H1 (cell line): ENCODE measurements around the gene MGAT5B. TPM values are rescaled to one million over a fixed set of nuclear protein-coding genes. Genes with fewer than 3 reads are reported as not detected.

Experiments
- CTCF ChIA-PET: fragments of 300-600 bp; sonication (Branson Sonifier 250); formaldehyde crosslinking; loops from one replicate; lab custom pipeline; 2021; ENCODE audit not compliant: partially characterized antibody; lab: Charles Lee
- POLR2A ChIA-PET: fragments of 300-600 bp; sonication (Branson Sonifier 250); formaldehyde crosslinking; loops from one replicate; lab custom pipeline; 2021; ENCODE audit warnings: inconsistent platforms; ENCODE audit not compliant: partially characterized antibody; lab: Charles Lee
- DNase-seq, 2 experiments: peaks; one replicate each; pipeline versions ENCODE4 v3.0.0 to v3.0.0-alpha.2; 2010 to 2022; ENCODE audit warnings: low spot score in 2 of 2, low read depth in 1 of 2, mixed read lengths in 1 of 2
- FAIRE-seq: peaks from 2 replicates; lab custom pipeline; 2011; peaks lifted over from hg19 to GRCh38; lab: Jason Lieb, UNC
- H2AFZ ChIP-seq: 2 replicates; pipeline ENCODE4 v1.8.1; 2012; ENCODE audit warnings: low read length, inconsistent platforms
- H2AK5ac ChIP-seq: 2 replicates; pipeline ENCODE4 v1.6.1; 2013; ENCODE audit warnings: low read depth, low read length
- H2BK120ac ChIP-seq: replicated peaks from 2 replicates; pipeline ENCODE3; 2013; ENCODE audit warnings: low read depth, low read length, inconsistent platforms
- H2BK12ac ChIP-seq: 2 replicates; pipeline ENCODE4 v1.6.1; 2013; ENCODE audit warnings: low read depth, low read length
- H2BK15ac ChIP-seq: 2 replicates; pipeline ENCODE4 v1.6.1; 2013; ENCODE audit warnings: low read length
- H2BK20ac ChIP-seq: 2 replicates; pipeline ENCODE4 v1.6.1; 2013; ENCODE audit warnings: low read length
- H2BK5ac ChIP-seq: 2 replicates; pipeline ENCODE4 v1.6.1; 2013; ENCODE audit warnings: low read depth, low read length
- H3K14ac ChIP-seq: 2 replicates; pipeline ENCODE4 v1.6.1; 2013; ENCODE audit warnings: inconsistent platforms; ENCODE audit not compliant: insufficient read length
- H3K18ac ChIP-seq: 2 replicates; pipeline ENCODE4 v1.6.1; 2013; ENCODE audit warnings: low read length; ENCODE audit errors: extremely low read depth
- H3K23ac ChIP-seq: 2 replicates; pipeline ENCODE4 v1.6.1; 2013; ENCODE audit warnings: inconsistent platforms; ENCODE audit not compliant: insufficient read length
- H3K23me2 ChIP-seq: 2 replicates; pipeline ENCODE4 v1.6.1; 2013; ENCODE audit warnings: low read depth, low read length
- H3K27ac ChIP-seq: 2 replicates; pipeline ENCODE4 v1.6.1; 2011; ENCODE audit warnings: low read depth, low read length, inconsistent platforms
- H3K27me3 ChIP-seq, 4 experiments: replicated peaks in 1 of 4; 1 replicate in 1 of 4; 2 replicates in 3 of 4; pipeline versions ENCODE4 v1.6.1 to v1.8.1; 2011 to 2013; ENCODE audit warnings: low read length in 3 of 4, mild to moderate bottlenecking in 3 of 4, inconsistent platforms in 2 of 4, mixed read lengths in 2 of 4, moderate library complexity in 1 of 4; ENCODE audit not compliant: control insufficient read depth in 3 of 4, insufficient read depth in 3 of 4; ENCODE audit errors: extremely low read depth in 1 of 4
- H3K36me3 ChIP-seq, 4 experiments: 2 replicates each; pipeline versions ENCODE4 v1.6.1 to v1.8.1; 2011 to 2013; ENCODE audit warnings: mild to moderate bottlenecking in 4 of 4, low read length in 3 of 4, moderate library complexity in 2 of 4, control low read depth in 1 of 4, inconsistent platforms in 1 of 4; ENCODE audit not compliant: insufficient read depth in 4 of 4, control insufficient read depth in 2 of 4
- H3K4ac ChIP-seq: replicated peaks from 2 replicates; pipeline ENCODE3; 2013; ENCODE audit warnings: low read length, low read depth, mixed read lengths, inconsistent platforms; ENCODE audit not compliant: insufficient read length
- H3K4me1 ChIP-seq, 4 experiments: replicated peaks in 1 of 4; 1 replicate in 1 of 4; 2 replicates in 3 of 4; pipeline versions ENCODE4 v1.6.1 to v1.8.1; 2011 to 2013; ENCODE audit warnings: low read length in 3 of 4, inconsistent platforms in 2 of 4, mixed read lengths in 1 of 4; ENCODE audit not compliant: insufficient read depth in 4 of 4, control insufficient read depth in 3 of 4
- H3K4me2 ChIP-seq, 2 experiments: 2 replicates each; pipeline versions ENCODE4 v1.6.1 to v1.8.1; 2011 to 2013; ENCODE audit warnings: low read depth in 2 of 2, low read length in 2 of 2, control low read depth in 1 of 2, inconsistent platforms in 1 of 2, mild to moderate bottlenecking in 1 of 2; ENCODE audit not compliant: insufficient read depth in 1 of 2
- H3K4me3 ChIP-seq, 4 experiments: fragments of 200-600, 300-600 bp in 1 of 4; sonication (generic), shearing (Covaris generic), sonication (Bioruptor Twin) in 1 of 4; 2 replicates each; pipeline versions ENCODE4 v1.5.1 to v1.8.1; 2011 to 2016; ENCODE audit warnings: low read length in 4 of 4, low read depth in 3 of 4, control low read depth in 2 of 4, inconsistent platforms in 2 of 4, mild to moderate bottlenecking in 2 of 4, mixed read lengths in 1 of 4, moderate library complexity in 1 of 4; ENCODE audit not compliant: insufficient read depth in 2 of 4; ENCODE audit errors: extremely low read depth in 1 of 4
- H3K56ac ChIP-seq: replicated peaks from 2 replicates; pipeline ENCODE3; 2013; ENCODE audit warnings: low read depth, mild to moderate bottlenecking, mixed read lengths, low read length, inconsistent platforms; ENCODE audit not compliant: insufficient read length
- H3K79me1 ChIP-seq: 2 replicates; pipeline ENCODE4 v1.6.1; 2013; ENCODE audit warnings: low read depth, low read length, control low read depth
- H3K79me2 ChIP-seq, 2 experiments: 2 replicates each; pipeline versions ENCODE4 v1.6.1 to v1.8.1; 2012 to 2013; ENCODE audit warnings: low read length in 2 of 2, mild to moderate bottlenecking in 2 of 2, inconsistent platforms in 1 of 2; ENCODE audit not compliant: insufficient read depth in 2 of 2, control insufficient read depth in 1 of 2
- H3K9ac ChIP-seq, 4 experiments: replicated peaks in 1 of 4; 1 replicate in 1 of 4; 2 replicates in 3 of 4; pipeline versions ENCODE4 v1.6.1 to v1.8.1; 2011 to 2013; ENCODE audit warnings: low read depth in 3 of 4, low read length in 3 of 4, control low read depth in 2 of 4, mild to moderate bottlenecking in 2 of 4, moderate library complexity in 2 of 4, inconsistent platforms in 1 of 4; ENCODE audit errors: extremely low read depth in 1 of 4
- H3K9me3 ChIP-seq, 2 experiments: 2 replicates each; pipeline versions ENCODE4 v1.6.1 to v1.8.1; 2012 to 2013; ENCODE audit warnings: mild to moderate bottlenecking in 2 of 2, moderate library complexity in 2 of 2, control low read depth in 1 of 2, inconsistent platforms in 1 of 2, low read depth in 1 of 2, low read length in 1 of 2, mixed read lengths in 1 of 2; ENCODE audit not compliant: insufficient read depth in 2 of 2
- H4K20me1 ChIP-seq, 2 experiments: replicated peaks in 1 of 2; 2 replicates each; pipeline versions ENCODE3 to v1.8.1; 2011 to 2013; ENCODE audit warnings: inconsistent platforms in 2 of 2, low read length in 2 of 2, mild to moderate bottlenecking in 1 of 2; ENCODE audit not compliant: insufficient read depth in 2 of 2, control insufficient read depth in 1 of 2
- H4K5ac ChIP-seq: 2 replicates; pipeline ENCODE4 v1.6.1; 2013; ENCODE audit warnings: low read length, low read depth, mixed read lengths, inconsistent platforms; ENCODE audit not compliant: insufficient read length
- H4K8ac ChIP-seq: 2 replicates; pipeline ENCODE4 v1.8.0; 2013; ENCODE audit warnings: mild to moderate bottlenecking, moderate library complexity, low read length, inconsistent platforms; ENCODE audit not compliant: insufficient read depth; ENCODE audit errors: extremely low read depth
- H4K91ac ChIP-seq: replicated peaks from 2 replicates; pipeline ENCODE3; 2013; ENCODE audit warnings: low read length, mixed read lengths, inconsistent platforms; ENCODE audit not compliant: insufficient read length
- CEBPB ChIP-seq: IDR thresholded peaks from 2 replicates; pipeline ENCODE4 v1.6.1; 2012; ENCODE audit warnings: low read depth, low read length
- KDM1A ChIP-seq: fragments of 200-600, 300-600 bp; sonication (generic); IDR thresholded peaks from 2 replicates; pipeline ENCODE4 v1.7.1; 2016; ENCODE audit warnings: mild to moderate bottlenecking, low read length, borderline replicate concordance
- KDM4A ChIP-seq: IDR thresholded peaks from one replicate; pipeline ENCODE4 v1.7.1; 2012; ENCODE audit warnings: low read depth, mild to moderate bottlenecking, moderate library complexity, low read length, inconsistent platforms; ENCODE audit not compliant: severe bottlenecking
- MAFK ChIP-seq: IDR thresholded peaks from 2 replicates; pipeline ENCODE4 v1.6.1; 2012; ENCODE audit warnings: low read depth, mild to moderate bottlenecking, improper control_type of control experiment, low read length
- SP1 ChIP-seq: IDR thresholded peaks from 2 replicates; pipeline ENCODE4 v1.6.1; 2011; ENCODE audit warnings: low read depth, low read length
- SP4 ChIP-seq: IDR thresholded peaks from 2 replicates; pipeline ENCODE4 v1.6.1; 2012; ENCODE audit warnings: low read length, inconsistent platforms
- TEAD4 ChIP-seq: IDR thresholded peaks from 2 replicates; pipeline ENCODE4 v1.6.1; 2012; ENCODE audit warnings: low read depth, low read length, inconsistent platforms, mixed read lengths
- WGBS, 2 experiments: shearing (Covaris generic) in 1 of 2; methylation state at CpG; one replicate each; pipeline versions ENCODE4 v1.1.6 to v1.1.7; 2013 to 2015; ENCODE audit warnings: low lambda C conversion rate in 2 of 2, mixed read lengths in 2 of 2, inconsistent platforms in 1 of 2, low coverage in 1 of 2, missing lambda C conversion rate in 1 of 2; ENCODE audit not compliant: insufficient replicate concordance in 2 of 2, insufficient coverage in 1 of 2, insufficient read length in 1 of 2; ENCODE audit errors: extremely low coverage in 1 of 2, missing lambda C conversion rate in 1 of 2; 5-methylcytosine and 5-hydroxymethylcytosine counted together
- polyA plus RNA-seq, 7 experiments: library from polyadenylated mRNA; depleted of rRNA in 3 of 7; stranded (reverse) in 5 of 7; unstranded in 2 of 7; fragments of >200 nt in 5 of 7; fragments of 200-250 nt in 2 of 7; gene quantifications; 1 replicate in 5 of 7; 2 replicates in 1 of 7; 4 replicates in 1 of 7; pipeline versions ENCODE4 v1.2.1 to v1.2.3, GENCODE V29; 2011 to 2013; ENCODE audit warnings: missing spikeins in 2 of 7, mixed read lengths in 2 of 7
- total RNA-seq: library from RNA; stranded (reverse); fragmentation: NEBNext Ultra II Directional; extraction: Animal tissue kit (Norgen Biotek cat#: 25700); gene quantifications from 2 replicates; pipeline ENCODE4 v1.2.1, GENCODE V29; 2021
- TF ChIP-seq, protein P1 (sequence below): IDR thresholded peaks from 2 replicates; pipeline ENCODE4 v1.6.1; 2012; ENCODE audit warnings: inconsistent platforms

Gene MGAT5B
- total and polyA plus RNA-seq, 2 of the 8 experiments (the other 6 are each of a cell fraction or from before 2014, with no cell fraction given), result 7.9 to 8.2 TPM

DNA sequence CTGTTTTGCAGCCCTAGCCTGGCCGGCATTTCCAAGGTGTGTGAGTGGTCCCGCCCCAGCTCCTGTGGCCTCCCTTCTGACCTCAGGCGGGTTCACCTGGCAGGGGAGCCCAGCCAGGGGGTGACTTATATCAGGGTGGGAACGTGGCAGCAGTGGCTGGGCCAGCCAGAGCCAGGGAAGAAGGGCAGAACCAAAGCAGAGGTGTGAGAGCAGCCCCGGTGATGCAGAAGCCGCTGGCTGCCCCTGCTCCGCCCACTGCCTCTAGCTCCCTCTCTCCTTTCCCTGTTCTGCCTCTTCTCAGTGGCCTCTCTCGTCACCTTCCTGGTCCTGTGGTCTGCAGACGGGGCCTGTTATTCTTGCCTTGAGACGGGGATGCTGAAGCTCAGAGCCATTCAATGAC lies 12.1 kb downstream of the MGAT5B start:
- H4K91ac ChIP-seq, result no peak overlapping the region
- WGBS, 2 experiments, result 77% methylated on average over 8 of the region's 10 CpGs; no CpG with 5 or more reads in 1 of the 2 experiments
- no peak for DNase-seq
- H3K27me3 ChIP-seq, result no peaks in the 10 kb centered on the region
- no peak overlapping the region for H2BK120ac ChIP-seq
- no peak overlapping the region for H2AK5ac ChIP-seq
- no peaks in the 10 kb centered on the region for H3K79me2 ChIP-seq
- no peak overlapping the region for H4K5ac ChIP-seq
- peak overlapping the region; percentile 88; the same call in 1 of the 2 replicates for H4K8ac ChIP-seq
- peaks cover 0 to 2% of the 10 kb centered on the region in 2 experiments for H4K20me1 ChIP-seq
- H3K4ac ChIP-seq, result no peak overlapping the region
- no peaks in the 10 kb centered on the region for H3K23me2 ChIP-seq
- H2BK15ac ChIP-seq, result no peak overlapping the region
- H2BK12ac ChIP-seq, result no peak overlapping the region
- H3K4me1 ChIP-seq, result peaks cover 0 to 8% (median 5%) of the 10 kb centered on the region in 4 experiments; a peak in 6 of 7 replicates
- H3K9ac ChIP-seq, result no peak overlapping the region
- H3K56ac ChIP-seq, result no peak overlapping the region
- H3K9me3 ChIP-seq, result no peaks in the 10 kb centered on the region
- no peak for FAIRE-seq
- H3K18ac ChIP-seq, result no peak overlapping the region; the same call in 1 of the 2 replicates
- H3K23ac ChIP-seq, result no peak overlapping the region
- no peak overlapping the region for H3K27ac ChIP-seq
- no peaks in the 10 kb centered on the region for H3K36me3 ChIP-seq
- no peak overlapping the region for H3K14ac ChIP-seq
- POLR2A ChIA-PET, result interaction anchor here (1.4 kb wide), 1 partner anchor 10 kb away, joined by 6 read pairs; no protein-coding TSS in a partner anchor
- no peak overlapping the region for H2AFZ ChIP-seq
- CTCF ChIA-PET, result interaction anchor here (0.6 to 8.4 kb wide), 12 partner anchors 9 to 204 kb away, joined by 3 to 70 read pairs (median 4); partner anchors contain the start of gene MGAT5B
- H3K4me2 ChIP-seq, result no peak overlapping the region
- H3K4me3 ChIP-seq, result no peak overlapping the region
- H3K79me1 ChIP-seq, result peaks cover 2% of the 10 kb centered on the region; the same call in 1 of the 2 replicates
- no peak overlapping the region for H2BK20ac ChIP-seq
- no peak overlapping the region for H2BK5ac ChIP-seq
- TF ChIP-seq KDM4A (no peak), KDM1A (no peak), SP1 (no peak), TEAD4 (no peak), CEBPB (no peak), SP4 (no peak), MAFK (no peak)
- TF ChIP-seq, protein P1, sequence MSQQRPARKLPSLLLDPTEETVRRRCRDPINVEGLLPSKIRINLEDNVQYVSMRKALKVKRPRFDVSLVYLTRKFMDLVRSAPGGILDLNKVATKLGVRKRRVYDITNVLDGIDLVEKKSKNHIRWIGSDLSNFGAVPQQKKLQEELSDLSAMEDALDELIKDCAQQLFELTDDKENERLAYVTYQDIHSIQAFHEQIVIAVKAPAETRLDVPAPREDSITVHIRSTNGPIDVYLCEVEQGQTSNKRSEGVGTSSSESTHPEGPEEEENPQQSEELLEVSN, result no peak
